Heart right ventricle (tissue), 16 donors: ENCODE measurements around the gene ARHGAP29. TPM values are rescaled to one million over a fixed set of nuclear protein-coding genes. Genes with fewer than 3 reads are reported as not detected.

ENCODE experiments used
- ATAC-seq, 8 donors: fragments of 200-7000 bp; cut with Tn5 transposase; one replicate each; pipeline ENCODE4 v1.9.1; 2020; ENCODE audit warnings: mild to moderate bottlenecking in 8 of 8, moderate library complexity in 8 of 8, moderate number of reproducible peaks in 1 of 8
- DNase-seq, 2 donors: peaks; one replicate each; pipeline ENCODE4 v3.0.0-alpha.2; 2020
- H3K27ac ChIP-seq, 10 donors: fragments of 200-600 bp; sonication (generic) in 2 of 10; one replicate each; pipeline versions ENCODE4 v1.5.0 to v1.8.0; 2020 to 2022; ENCODE audit warnings: mild to moderate bottlenecking in 3 of 10
- H3K27me3 ChIP-seq, 7 donors: fragments of 200-600 bp; one replicate each; pipeline ENCODE4 v1.8.0; 2021 to 2022; ENCODE audit warnings: mild to moderate bottlenecking in 2 of 7
- H3K36me3 ChIP-seq, 9 donors: fragments of 200-600 bp; sonication (generic) in 1 of 9; one replicate each; pipeline versions ENCODE4 v1.5.0 to v1.8.0; 2020 to 2022; ENCODE audit warnings: mild to moderate bottlenecking in 2 of 9
- H3K4me1 ChIP-seq, 9 donors: fragments of 200-600 bp; sonication (generic) in 1 of 9; one replicate each; pipeline versions ENCODE4 v1.5.0 to v1.8.0; 2020 to 2022; ENCODE audit warnings: mild to moderate bottlenecking in 4 of 9
- H3K4me3 ChIP-seq, 10 donors: fragments of 200-600 bp; sonication (generic) in 2 of 10; one replicate each; pipeline versions ENCODE4 v1.5.0 to v1.8.0; 2020 to 2022; ENCODE audit warnings: mild to moderate bottlenecking in 7 of 10, moderate library complexity in 2 of 10
- H3K9me3 ChIP-seq, 11 donors: fragments of 200-600 bp in 10 of 11; sonication (generic) in 2 of 11; one replicate each; pipeline versions ENCODE4 v1.5.0 to v1.8.0; 2013 to 2022; ENCODE audit warnings: mild to moderate bottlenecking in 2 of 11, control low read depth in 1 of 11, moderate library complexity in 1 of 11
- CTCF ChIP-seq, 9 donors: fragments of 200-600 bp; sonication (generic) in 2 of 9; IDR thresholded peaks; one replicate each; pipeline versions ENCODE4 v1.5.0 to v1.8.0; 2021 to 2022; ENCODE audit warnings: antibody characterized with exemption in 9 of 9, mild to moderate bottlenecking in 5 of 9, moderate library complexity in 1 of 9
- WGBS, 2 donors: extraction: QIAGEN DNeasy Blood & Tissue Kit; methylation state at CpG; one replicate each; pipeline ENCODE4 v1.1.7; 2013; ENCODE audit warnings: inconsistent platforms in 1 of 2; 5-methylcytosine and 5-hydroxymethylcytosine counted together
- intact Hi-C, 10 donors: fragments of 100-400 bp; cut with DNase I; formaldehyde crosslinking; loops; one replicate each; pipeline versions ENCODE4 v1.11.1 to v1.14.2; 2022
- polyA plus RNA-seq, 2 donors: library from polyadenylated mRNA; stranded (reverse); fragments of 200-250 nt; gene quantifications; one replicate each; pipeline ENCODE4 v1.2.3, GENCODE V29; 2013
- total RNA-seq, 10 donors: library from RNA; stranded (reverse); fragmentation: NEBNext Ultra II Directional in 3 of 10; extraction: Animal tissue kit (Norgen Biotek cat#: 25700) in 3 of 10; gene quantifications; one replicate each; pipeline versions ENCODE4 v1.2.1 to v1.2.4, GENCODE V29; 2021 to 2023
- donor health status: Arrhythmogenic right ventricular cardiomyopathy.
- donor health status: ischemic (EF 13 %, LVEDD 7.1; RV severe dilation, severe dysfunction).
- donor health status: healthy with polysubstance abuse.
- donor health status: DM: no; HTN: yes; CAD: no.
- donor health status: DM: no; HTN: no; CAD: no.
- donor health status: ischemic (EF 25% LVEDD 6.9; RV normal size, moderate dysfunction).
- donor health status: ischemic (EF 25% LVEDD 5.7; RV mildly dilated, moderate dysfunction).
- donor health status: healthy.
- donor health status: DM: yes; HTN: yes; CAD: no.
- donor health status: Ischemic cardiomyopathy.
- donor health status: ischemic (EF 35%, LVEDD 5.7; RV mildly dilated, moderate dysfunction).
- donor health status: nonischemic (EF 11% LVEDD 7.7; RV severe dilation, severe dysfunction).
- donor health status: DM: yes; HTN: yes; CAD: no.
- donor health status: PGD.
- donor health status: ischemic (EF 29% LVEDD 5.4; RV normal size, mild dysfunction).
- donor health status: nonischemic (EF 23%, LVEDD 6.1; RV moderate dilation, normal function).

ARHGAP29 gene
- total and polyA plus RNA-seq, 12 donors, result 8.8 to 34.3 (median 27.7) TPM

GRCh38 chr1:94258873-94259331 lies 21.5 kb upstream of the ARHGAP29 start:
- DNase-seq (no peak), ATAC-seq (peak in 6 of 8 donors; percentile 28 to 88 (median 57))
- Histone ChIP-seq H3K4me1 (peaks cover 0 to 29% (median 14%) of the 10 kb centered on the region in 9 donors), H3K4me3 (no peak overlapping the region), H3K27ac (peak overlapping the region in 5 of 10 donors; percentile 23 to 56 (median 48)), H3K27me3 (no peaks in the 10 kb centered on the region), H3K36me3 (no peaks in the 10 kb centered on the region), H3K9me3 (no peaks in the 10 kb centered on the region)
- intact Hi-C loops, result loop anchor here in 1 of 10 donors (10.0 kb wide), 1 partner anchor 56 kb away; no protein-coding TSS in a partner anchor
- no peak for TF ChIP-seq CTCF (IDR thresholded peaks at IDR 0.05)

- ATAC-seq (no peak), DNase-seq (no peak)
- Histone ChIP-seq H3K4me1 (peaks cover 0 to 29% (median 14%) of the 10 kb centered on the region in 9 donors), H3K9me3 (no peaks in the 10 kb centered on the region), H3K27ac (no peak overlapping the region), H3K4me3 (no peak overlapping the region), H3K36me3 (no peaks in the 10 kb centered on the region), H3K27me3 (no peaks in the 10 kb centered on the region)
- no peak for TF ChIP-seq CTCF (IDR thresholded peaks at IDR 0.05)
- intact Hi-C loops, result loop anchor here in 1 of 10 donors (10.0 kb wide), 1 partner anchor 57 kb away; no protein-coding TSS in a partner anchor
These were observed 20.1 kb upstream of the ARHGAP29 start for GRCh38 chr1:94257444-94257843.

GRCh38 chr1:94255476-94255875 lies 18.1 kb upstream of the ARHGAP29 start:
- no peaks in the 10 kb centered on the region for H3K27me3 ChIP-seq
- intact Hi-C loops, result loop anchor here in 1 of 10 donors (10.0 kb wide), 1 partner anchor 59 kb away; no protein-coding TSS in a partner anchor
- ATAC-seq (peak in 6 of 8 donors; percentile 47 to 79 (median 70)), DNase-seq (no peak)
- WGBS, 2 donors, result 60 to 61% methylated on average over 2 of the region's 2 CpGs
- H3K4me1 ChIP-seq, result peaks cover 0 to 29% (median 14%) of the 10 kb centered on the region in 9 donors
- H3K9me3 ChIP-seq, result no peaks in the 10 kb centered on the region
- H3K4me3 ChIP-seq, result no peak overlapping the region
- no peak for TF ChIP-seq CTCF (IDR thresholded peaks at IDR 0.05)
- no peaks in the 10 kb centered on the region for H3K36me3 ChIP-seq
- peak overlapping the region in 6 of 10 donors; percentile 3 to 57 (median 34) for H3K27ac ChIP-seq

DNA sequence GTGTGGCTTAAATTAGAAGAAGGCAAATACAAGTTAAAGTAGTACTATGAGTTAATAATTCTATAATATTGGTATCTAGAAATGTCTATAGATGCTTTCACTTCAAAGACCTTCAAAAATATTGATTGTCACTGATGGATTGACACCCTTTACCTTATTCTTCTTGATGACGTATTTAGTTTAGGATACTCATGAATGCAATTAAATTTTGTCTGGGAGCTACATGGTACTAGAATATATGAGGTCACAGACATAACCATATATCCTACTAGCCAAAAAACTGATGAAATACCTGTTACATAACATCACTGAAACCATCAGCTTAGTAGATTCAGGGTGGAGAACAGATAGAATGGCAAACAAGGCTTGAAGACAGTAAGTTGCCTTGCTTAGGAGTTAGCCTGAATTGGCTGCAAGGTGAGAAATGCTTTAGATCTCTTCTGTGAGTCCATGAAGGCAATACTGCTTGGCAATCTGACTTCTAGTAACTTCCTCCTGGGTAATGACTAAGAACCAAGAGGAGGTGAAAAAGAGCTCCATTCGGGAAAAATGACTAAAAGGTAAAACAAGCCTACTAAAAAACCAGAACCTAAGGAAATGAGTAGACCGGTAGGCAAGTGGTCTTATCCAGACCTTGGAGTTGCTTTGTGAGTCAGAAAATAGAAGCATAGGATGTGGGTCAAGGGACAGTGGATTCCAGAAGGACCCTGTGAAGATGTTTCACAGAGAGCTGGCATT lies 16.9 kb upstream of the ARHGAP29 start:
- H3K27me3 ChIP-seq, result peaks cover 0 to 2% (median 0%) of the 10 kb centered on the region in 7 donors
- H3K9me3 ChIP-seq, result no peaks in the 10 kb centered on the region
- WGBS, 2 donors, result 75 to 84% methylated on average over 3 of the region's 3 CpGs
- ATAC-seq (no peak), DNase-seq (no peak)
- H3K4me1 ChIP-seq, result peaks cover 0 to 26% (median 10%) of the 10 kb centered on the region in 9 donors
- peak overlapping the region in 3 of 10 donors; percentile 32 to 57 (median 36) for H3K27ac ChIP-seq
- intact Hi-C loops, result loop anchor here in 1 of 10 donors (10.0 kb wide), 1 partner anchor 61 kb away; no protein-coding TSS in a partner anchor
- H3K36me3 ChIP-seq, result no peaks in the 10 kb centered on the region
- no peak for TF ChIP-seq CTCF (IDR thresholded peaks at IDR 0.05)
- H3K4me3 ChIP-seq, result no peak overlapping the region
